ENCODE data around the gene GIMAP7.
"Not testable (repeated sequence)": the region's sequence is repeated elsewhere in the genome, so short reads cannot be mapped to it uniquely, and the experiment has no call there.

GIMAP7 gene

DNA sequence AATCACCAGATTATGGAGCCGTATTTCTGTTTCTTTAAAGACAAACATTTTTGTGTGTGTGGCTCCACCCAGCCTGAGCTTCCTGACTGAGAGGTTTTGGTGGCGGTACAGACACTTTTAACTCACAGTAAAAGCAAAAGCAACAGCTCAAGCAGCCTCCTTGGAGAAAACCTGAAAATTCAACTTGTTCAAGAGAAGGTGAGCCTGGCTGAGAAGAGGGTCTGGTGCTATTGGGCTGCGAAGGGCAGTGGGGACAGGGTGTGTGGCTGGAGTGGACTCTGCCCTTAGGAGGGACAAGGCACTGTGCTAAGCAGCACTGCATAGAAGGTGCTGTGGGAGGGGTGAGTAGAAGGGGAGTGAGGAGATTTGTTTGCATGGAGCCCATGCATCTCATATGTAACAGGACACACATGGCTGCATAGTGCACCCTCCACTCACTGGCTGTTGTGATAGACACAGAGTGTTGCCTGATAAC is at the start of gene GIMAP7:
Gene GIMAP7 (plus strand): TSS at position 125 of the 475 bp plus-strand sequence. CDS start 5,103 bp downstream, outside the sequence.
- DNase-seq, result no peak

DNA sequence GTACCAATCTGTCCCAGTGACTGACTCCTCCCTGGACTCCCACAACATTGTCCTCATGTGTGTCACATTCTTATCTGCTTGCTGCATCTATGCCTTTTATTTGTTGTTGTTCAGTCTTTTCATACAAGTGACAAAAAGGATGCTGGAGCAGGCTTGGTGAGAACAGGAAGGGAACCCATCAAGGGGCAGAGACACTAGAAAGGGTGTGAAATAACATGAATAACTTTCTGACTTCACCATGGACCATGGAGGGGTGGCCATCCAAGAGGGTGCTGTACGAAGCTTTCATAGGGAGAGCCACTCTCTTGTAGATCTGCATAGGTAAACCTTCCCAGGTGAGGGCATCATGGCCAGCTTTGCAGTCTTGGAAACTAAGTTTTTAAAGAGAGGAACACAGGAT is 49.7 kb upstream of the GIMAP7 start:
- no peak for DNase-seq

DNA sequence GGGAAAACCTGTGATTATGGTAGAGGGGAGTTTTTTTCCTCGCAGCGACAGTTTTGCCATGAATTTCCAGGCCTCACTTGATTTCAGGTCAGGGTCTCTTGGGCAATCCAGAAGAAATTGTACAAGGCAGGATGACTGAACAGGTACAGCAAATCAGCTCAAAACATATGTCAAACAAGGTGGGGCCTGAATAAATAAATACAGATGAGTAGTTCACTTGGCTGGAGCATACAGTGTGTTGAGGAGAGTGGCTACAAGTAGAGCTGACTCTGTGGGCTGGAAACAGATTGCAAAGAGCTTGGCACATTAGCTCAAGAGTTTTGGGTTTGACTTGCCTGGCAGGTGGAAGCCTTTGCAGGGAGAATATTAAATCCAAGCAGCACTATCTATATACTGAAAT is 49.3 kb upstream of the GIMAP7 start:
- no peak for DNase-seq

DNA sequence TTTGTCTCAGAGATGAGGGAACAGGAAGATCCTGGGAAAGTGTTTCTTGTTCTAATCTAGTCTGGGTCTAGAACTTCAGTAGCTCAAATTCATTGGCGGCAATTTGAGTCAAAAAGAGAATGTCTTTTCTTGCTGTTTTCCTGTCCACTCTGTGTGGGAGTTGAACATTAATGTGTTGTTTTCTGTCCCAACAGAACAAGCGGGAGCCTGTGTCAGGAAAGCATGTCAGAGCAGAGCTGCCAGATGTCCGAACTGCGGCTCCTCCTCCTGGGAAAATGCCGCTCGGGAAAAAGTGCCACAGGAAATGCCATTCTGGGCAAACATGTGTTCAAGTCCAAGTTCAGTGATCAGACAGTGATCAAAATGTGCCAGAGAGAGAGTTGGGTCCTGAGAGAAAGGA is 48.2 kb upstream of the GIMAP7 start:
- no peak for DNase-seq

DNA sequence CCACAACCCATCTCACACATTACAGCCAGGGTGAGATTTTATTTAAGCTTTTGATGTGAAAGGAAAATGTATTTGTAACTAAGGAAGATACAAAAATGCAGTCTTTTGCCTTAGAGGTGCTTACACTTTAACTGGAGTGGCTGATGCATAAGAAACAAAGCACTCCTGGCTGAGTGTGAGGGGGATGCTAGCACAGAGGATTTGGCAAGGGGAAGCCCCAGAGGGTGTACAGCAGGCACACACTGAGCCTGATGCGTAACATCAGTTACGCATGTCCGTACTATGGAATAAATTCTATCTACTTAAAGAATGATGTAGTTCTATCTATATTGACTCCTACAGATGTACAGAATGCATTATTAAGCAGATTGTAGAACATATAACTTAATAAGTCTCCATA is 46.4 kb upstream of the GIMAP7 start:
- no peak for DNase-seq

DNA sequence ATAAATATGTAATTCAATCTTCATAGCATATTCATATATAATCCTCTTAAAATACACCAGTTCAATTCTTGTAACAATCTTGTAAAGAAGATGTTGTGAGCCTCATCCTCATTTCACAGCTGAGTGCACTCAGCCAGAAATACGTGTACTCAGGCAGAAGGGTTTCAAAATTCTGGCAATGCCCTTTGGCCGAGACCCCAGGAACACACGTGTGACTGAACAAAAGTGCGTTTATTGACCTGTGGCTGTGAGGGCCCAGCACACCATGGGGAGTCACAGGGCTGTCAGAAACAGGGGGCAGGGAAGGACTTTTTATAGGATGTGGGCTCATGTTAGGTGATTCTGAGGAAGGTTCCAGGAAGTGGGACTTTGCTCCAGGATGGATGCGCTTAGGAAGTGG is 42.8 kb upstream of the GIMAP7 start:
- peak; percentile 26 for DNase-seq

DNA sequence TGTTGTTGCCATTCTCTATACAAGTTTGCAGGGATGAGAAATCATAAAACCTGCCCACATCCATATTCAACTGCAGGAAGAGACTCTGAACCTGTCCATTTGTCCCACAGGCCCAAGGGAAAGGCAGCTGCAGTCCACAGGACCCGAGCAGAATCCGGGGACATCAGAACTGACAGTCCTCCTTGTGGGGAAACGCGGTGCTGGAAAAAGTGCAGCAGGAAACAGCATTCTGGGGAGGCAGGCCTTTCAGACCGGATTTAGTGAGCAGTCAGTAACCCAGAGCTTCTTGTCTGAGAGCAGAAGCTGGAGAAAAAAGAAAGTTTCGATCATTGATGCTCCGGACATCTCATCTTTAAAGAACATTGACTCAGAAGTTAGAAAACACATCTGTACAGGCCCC is 40.8 kb upstream of the GIMAP7 start:
- DNase-seq, result no peak

DNA sequence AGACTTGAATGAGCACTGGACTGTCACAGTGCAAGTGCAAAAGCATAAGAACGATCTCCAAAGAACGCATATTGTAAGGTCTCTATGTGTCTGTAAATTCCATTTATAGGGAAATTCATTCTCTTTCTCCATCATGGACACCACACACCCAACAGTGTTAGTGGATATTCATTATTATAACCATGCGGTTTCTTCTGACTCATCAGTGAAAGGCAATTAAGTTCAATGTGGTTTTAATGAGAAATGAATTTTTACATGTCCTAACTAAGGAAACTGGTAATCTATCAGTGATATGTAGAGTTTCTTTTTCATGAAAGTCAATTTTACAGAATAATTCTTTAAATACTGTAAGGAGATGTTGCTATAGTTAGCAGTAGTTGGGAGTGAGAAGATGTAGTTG is 38.4 kb upstream of the GIMAP7 start:
- no peak for DNase-seq

DNA sequence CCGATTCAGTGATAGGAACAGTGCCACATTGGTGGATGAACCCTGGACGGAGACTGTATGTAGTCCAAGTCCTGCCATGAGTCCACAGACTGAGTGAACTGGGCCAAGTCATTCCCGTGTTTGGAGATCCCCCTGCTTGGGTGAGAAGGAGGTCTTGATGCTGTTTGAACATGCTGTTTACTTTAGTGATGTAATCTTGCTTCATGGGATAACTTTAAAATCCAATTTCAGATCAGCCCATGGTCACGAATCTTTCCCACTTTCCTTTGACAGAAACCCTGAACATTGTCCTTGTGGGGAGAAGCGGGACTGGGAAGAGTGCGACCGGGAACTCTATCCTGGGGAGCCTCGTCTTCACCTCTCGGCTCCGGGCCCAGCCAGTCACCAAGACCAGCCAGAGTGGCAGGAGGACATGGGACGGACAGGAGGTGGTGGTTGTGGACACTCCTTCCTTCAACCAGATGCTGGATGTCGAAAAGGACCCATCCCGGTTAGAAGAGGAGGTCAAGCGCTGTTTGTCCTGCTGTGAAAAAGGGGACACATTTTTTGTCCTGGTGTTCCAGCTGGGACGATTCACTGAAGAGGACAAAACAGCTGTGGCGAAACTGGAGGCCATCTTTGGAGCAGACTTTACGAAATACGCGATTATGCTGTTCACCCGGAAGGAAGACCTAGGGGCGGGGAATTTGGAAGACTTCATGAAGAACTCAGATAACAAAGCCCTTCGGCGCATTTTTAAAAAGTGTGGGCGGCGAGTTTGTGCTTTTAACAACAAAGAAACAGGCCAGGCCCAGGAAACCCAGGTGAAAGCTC is 37.6 kb upstream of the GIMAP7 start:
- no peak for DNase-seq

DNA sequence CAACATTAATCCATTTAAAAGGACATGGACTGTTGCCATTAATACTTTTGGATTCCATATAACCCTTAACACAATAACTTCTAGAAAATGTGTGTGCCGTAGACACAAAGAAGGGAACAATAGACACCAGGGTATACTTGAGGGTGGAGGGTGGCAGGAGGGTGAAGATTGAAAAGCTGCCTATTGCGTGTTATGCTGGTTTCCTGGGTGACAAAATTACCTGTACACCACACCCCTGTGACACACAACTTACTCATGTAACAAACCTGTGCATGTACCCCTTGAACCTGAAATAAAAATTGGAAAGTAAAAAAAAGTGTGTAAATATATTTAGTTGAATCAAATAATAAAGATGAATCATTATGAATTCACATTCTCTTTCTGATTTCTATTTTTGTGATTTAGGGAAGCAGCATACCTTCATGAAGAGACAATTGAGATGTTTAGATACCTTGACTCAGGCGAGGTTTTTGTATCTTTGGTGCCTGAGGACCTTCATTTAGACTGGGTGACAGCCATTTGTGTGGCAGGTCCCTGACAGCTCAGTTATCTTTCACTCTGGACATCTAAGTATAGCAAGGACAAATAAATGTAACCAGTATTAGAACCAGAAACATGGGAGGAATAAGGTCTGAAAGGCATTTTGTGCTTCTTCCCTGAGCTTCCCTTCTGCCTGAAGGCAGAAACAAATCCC is 35.5 kb upstream of the GIMAP7 start:
- DNase-seq, result no peak

DNA sequence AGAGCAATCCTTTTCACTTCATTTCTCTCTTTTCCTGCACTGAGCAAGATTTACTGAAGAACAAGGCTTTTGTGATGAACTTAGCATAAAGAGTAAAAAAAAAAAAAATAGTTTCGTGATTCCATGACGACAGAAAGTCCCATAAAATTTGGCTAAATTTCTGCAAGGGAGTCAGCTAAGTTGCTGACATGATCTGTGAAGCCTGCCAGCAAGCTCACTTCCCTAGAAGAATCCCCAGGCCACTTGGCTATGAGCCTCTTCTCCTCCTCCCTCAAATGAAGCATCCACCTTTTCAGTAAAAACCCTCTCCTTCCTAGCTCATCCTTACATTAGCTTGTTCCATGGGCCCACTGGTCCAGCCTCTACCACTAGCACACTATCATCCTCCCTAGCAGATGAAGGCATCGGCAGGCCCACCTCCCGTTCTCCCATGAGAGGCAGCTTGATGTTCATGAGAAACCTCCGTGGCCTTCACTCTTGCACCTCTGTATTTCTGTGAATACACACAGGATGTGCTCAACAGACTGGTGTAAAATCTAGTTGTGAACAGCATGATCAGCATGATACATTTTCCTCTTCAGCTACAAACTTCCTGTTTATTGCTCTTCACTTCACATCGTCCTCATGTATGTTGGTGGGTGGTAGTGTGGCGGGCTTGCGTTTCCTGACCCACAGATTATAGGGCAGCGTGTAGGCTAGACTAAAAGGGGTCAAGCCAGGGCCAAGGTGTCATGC is 33.3 kb upstream of the GIMAP7 start:
- no peak for DNase-seq

DNA sequence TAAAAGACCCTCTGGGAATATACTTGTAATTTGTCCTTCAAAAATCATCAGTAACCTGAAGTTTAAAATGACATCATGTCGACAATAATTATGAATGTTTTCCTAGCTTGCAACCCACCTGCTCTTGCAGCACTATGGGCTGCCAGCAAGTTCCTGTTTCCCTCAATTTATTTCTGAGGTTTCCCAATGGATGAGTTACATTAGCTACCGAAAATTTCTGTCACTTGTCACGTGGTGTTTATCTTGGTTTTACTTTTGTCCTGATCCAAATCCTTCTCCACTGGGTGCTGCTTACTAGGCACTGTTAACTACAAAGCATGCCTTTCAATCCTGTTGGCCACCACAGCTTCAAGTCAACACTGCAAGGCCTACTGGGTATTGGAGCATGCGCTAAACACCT is 32.8 kb upstream of the GIMAP7 start:
- DNase-seq, result no peak

DNA sequence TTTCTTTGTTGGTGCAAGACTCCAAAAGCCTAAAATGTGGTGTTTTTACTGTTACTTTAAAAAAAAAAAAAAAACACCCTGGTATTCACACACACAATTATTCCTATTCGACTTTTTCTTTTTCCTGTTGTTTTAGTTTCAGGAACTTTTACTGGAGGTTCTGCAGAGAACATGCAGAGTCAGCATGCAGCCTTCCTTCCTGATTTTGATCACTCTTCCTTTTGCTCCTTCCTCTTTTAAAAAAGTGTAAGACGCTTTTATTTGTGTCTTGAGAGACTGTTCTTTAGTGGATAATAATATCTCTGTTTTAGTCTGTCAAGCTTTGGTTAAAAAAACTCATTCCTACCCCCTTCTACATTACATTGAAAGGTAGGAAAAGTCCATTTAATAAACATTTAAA is 31.2 kb upstream of the GIMAP7 start:
- DNase-seq, result not testable (repeated sequence)

DNA sequence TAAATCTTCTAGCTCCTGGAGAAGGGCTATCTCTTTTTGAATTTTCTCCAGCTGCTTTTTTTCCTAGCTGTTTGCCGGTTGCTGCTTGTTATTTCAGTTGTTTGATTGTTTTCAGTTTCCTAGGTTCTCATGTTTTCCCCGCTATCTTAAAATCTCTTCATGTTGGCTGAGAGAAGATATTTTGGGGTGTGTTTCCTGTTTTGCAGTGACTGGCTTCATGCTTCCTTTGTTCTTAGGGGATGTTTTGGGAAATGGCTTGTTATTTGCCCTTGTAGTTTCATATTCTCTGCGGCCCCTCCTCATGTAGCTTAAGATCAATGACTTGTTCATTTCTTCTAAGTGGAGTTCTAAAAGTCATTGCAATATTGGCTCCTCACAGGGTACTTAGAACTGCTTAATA is 30.6 kb upstream of the GIMAP7 start:
- not testable (repeated sequence) for DNase-seq

DNA sequence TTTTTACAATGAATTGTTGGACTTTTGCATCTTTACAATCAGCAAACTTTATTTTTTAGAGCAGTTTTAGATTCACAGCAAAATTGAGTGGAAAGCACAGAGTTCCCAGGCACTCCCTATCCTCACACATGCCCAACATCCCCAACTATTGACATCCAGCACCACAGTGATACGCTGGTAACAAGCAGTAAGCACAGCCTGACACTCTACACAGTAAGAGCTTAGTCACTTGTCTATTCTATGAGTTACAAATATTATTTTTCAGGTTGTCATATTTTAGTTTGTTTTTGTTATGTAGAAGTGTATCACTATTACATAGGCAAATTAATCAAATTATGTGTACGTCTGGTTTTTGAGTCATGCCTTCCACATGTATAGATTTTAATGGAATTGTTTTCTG is 27.0 kb upstream of the GIMAP7 start:
- no peak for DNase-seq

DNA sequence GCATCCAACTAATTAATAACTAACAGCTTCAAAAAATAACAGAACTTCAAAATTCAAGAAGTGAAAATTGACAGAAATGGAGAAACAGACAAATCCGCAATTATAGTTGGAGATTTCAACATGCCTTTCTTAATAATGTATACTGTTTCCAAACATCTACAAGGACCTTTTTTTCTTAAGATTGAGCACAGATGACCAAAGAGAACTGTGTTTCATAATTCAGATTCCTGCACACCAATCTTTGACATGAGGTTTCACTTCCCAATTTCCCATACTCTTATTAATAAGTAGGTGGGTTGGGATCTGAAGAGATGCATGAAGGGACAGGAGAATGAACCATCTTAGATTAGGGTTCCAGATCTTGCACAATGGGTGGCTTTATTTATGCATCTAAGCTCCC is 24.9 kb upstream of the GIMAP7 start:
- DNase-seq, result no peak

DNA sequence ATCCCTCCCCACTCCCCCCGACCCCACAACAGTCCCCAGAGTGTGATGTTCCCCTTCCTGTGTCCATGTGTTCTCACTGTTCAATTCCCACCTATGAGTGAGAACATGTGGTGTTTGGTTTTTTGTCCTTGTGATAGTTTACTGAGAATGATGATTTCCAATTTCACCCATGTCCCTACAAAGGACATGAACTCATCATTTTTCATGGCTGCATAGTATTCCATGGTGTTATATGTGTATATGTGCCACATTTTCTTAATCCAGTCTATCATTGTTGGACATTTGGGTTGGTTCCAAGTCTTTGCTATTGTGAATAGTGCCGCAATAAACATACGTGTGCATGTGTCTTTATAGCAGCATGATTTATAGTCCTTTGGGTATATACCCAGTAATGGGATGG is 21.2 kb upstream of the GIMAP7 start:
- not testable (repeated sequence) for DNase-seq

DNA sequence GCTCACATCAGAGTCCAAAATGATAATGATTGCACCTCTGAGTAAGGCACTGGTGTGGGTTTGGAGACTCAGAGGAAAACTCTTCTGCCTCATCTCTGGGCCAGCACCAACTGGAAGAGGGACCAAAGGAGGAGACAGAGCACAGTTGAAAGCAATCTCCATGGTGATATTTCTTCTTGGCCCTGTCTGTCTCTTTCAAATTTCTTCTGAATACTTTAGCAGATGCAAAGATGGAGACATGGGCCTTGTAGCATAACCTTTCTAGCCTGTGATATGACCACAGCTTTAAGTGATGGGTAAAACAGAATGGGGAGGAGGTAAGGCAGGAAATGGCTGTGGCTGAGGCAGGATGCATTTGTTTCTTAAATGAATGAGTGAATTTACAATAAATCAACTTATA is 12.2 kb upstream of the GIMAP7 start:
- DNase-seq, result no peak

DNA sequence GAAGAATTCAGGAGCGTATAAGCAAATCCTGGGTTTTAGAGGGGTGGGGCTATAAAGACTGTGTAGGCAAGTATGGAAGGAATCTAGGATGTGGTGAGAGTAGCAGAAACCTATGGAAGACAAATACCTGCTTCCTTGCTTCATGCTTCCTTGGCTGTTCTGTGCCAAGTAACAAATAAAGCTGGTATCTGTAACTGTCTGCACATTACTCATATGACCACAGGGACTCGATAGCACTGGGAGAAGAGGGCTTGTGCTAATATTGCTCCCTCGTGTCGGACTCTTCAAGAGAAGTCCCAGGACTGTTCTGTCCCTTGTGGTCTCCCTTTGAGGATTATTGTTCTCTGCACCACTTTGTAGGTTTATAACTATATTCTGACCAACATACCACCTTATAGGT is 11.5 kb upstream of the GIMAP7 start:
- no peak for DNase-seq

DNA sequence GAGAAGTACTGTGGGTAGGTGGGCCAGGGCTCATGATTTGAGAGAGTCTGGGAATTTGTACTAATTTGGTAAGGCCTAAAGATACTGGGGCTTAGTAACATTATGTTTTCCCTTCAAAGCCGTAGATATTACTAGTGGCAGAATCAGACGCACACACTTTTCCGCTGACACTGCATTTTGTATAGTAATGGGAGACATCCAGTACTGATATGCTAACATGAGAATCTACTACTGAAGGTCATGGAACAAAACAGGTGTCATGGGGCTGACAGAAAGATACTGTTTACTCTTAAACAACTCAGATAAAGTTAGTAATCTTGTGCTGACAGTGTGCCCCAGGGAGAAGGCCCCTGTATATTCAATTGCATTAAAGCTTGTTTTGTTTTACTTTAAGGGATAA is 11.1 kb upstream of the GIMAP7 start:
- no peak for DNase-seq

DNA sequence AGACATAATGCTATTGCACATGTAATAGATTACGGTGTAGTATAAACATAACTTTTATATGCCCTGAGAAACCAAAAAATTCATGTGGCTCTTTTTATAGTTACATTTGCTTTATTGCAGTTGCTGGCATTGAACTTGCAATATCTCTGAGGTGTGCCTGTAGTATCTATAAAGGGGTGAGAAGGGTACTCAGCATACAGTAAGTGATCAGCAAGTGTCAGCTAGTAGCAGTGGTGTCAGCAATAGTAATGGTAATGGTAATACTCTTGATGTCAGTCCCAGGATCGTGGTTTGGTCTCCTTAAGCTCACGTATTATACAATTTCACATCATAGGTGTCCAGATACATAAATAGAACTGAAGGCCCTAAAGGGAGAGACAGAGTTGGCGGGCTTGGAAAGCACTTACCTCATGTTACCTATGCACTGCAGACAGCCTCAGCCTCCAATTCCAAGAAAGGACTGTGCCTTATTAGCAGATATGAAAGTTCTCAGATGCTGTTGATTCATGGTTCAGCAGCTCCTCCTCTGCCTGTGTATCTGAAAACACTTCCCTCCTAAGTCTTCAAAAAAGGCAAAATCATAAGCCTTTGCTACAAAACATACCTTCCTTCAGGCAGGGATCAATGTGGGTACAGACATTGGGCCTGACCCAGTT is 6.6 kb upstream of the GIMAP7 start:
- no peak for DNase-seq

DNA sequence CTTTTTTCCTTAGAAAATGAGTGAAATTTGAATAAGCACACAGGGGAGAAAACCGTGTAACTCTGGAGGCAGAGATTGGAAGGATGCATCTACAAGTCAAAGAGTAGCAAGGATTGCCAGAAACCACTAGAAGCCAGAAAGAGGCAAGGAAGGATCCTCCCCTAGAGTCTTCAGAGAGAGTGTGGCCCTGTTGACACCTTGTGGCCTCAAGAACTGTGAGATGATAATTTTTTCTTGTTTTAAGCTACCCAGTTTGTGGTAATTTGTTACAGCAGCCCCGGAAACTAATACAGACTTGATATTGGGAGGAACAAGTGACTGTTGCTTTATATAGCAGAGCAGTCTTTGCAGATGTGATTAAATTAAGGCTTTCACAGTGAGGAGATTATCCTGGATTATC is 3.6 kb upstream of the GIMAP7 start:
- DNase-seq, result no peak

DNA sequence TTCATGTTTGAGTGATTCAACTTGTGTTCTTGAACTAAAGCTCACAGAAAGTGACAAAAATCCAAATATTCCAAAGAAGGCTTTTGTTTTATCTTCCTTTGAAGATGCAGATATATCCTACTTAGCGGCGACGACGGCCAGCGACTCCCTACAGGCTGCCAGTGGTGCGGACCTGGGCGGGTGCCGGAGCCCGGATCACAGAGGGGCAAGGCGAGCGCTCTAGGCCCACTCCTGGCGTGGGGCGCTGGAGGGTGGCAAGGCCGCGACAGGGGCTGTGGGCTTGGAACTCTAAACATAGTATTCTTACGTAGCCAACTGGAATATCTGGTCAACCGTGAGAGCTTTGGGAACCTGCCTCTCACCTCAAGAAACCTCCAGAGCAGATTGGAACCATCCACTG is 914 bp upstream of the GIMAP7 start:
- no peak for DNase-seq

Measured in eye (tissue), 1 donor.